PFSK-1 (cell line): ENCODE results near the gene ZNF354C.

Source experiments
- FOXP2 ChIP-seq: optimal IDR thresholded peaks from 2 replicates; pipeline ENCODE3; 2011; ENCODE audit warnings: borderline replicate concordance, control low read depth, inconsistent platforms; ENCODE audit not compliant: insufficient read depth; ENCODE audit errors: extremely low read length, extremely low read depth
- POLR2AphosphoS5 ChIP-seq: IDR thresholded peaks from 2 replicates; pipeline ENCODE4 v1.6.1; 2012; ENCODE audit warnings: low read depth, mild to moderate bottlenecking, control low read depth, low read length, moderate library complexity
- SIN3A ChIP-seq: IDR thresholded peaks from 2 replicates; pipeline ENCODE4 v1.6.1; 2012; ENCODE audit warnings: mild to moderate bottlenecking, low read length, moderate library complexity, borderline replicate concordance; ENCODE audit not compliant: insufficient read depth
- TAF1 ChIP-seq: IDR thresholded peaks from 2 replicates; pipeline ENCODE4 v1.6.1; 2012; ENCODE audit warnings: low read length, control low read depth, borderline replicate concordance; ENCODE audit not compliant: insufficient read depth
- TF ChIP-seq, protein P1 (sequence below), 2 experiments: IDR thresholded peaks; 2 replicates each; pipeline versions ENCODE4 v1.6.1 to v1.8.0; 2011 to 2012; ENCODE audit warnings: low read depth in 2 of 2, low read length in 2 of 2, control low read depth in 1 of 2, inconsistent platforms in 1 of 2, mild to moderate bottlenecking in 1 of 2, moderate library complexity in 1 of 2; ENCODE audit not compliant: insufficient read depth in 1 of 2

The ZNF354C gene

DNA sequence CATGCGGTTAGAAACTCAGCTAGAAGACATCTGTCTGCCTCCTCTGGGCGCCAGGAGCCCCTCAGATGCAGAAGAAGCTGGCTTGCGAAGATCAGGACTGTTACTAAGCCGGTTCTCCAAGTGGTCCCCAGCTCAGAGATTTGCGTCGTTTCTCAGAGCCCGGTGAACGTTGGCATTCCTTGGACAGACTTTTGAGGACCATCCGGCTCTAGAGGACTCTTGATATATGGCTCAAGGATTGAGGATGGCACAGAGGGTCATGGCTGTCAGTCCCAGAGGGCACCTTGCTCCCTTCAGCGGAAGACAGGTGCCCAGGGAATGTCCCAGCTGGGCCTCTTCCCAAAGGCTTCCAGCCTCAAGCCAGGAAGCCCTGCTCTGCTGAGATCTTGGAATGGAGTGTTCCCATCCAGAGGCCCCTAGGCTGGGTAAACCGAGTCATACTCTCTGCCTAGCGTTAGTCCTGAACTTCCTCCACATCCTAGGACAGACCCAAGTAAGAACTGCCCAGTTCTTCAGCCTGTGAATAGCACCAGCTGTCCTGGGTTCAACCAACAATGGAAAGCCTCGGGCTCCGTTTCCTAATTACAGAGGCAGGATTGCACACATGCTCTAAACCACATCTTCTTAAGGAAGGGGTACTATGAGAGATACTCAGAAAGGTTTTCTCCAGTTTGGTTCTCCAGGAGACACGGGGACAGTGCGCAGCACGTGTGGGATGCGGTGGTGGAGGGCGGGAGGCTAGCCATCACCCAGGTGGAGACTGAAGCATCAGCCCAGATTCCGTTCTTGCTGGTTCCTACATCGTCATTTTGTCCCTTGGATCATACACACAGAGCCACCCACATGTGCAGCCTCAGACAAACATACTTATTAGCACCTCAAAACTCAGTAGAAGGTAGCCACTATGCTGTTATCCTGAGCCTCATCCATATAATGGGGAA, 51.4 kb downstream of the ZNF354C start:
- TF ChIP-seq TAF1, result no peak
- TF ChIP-seq POLR2AphosphoS5, result no peak
- no peak for TF ChIP-seq SIN3A
- TF ChIP-seq FOXP2, result no peak
- TF ChIP-seq, protein P1, sequence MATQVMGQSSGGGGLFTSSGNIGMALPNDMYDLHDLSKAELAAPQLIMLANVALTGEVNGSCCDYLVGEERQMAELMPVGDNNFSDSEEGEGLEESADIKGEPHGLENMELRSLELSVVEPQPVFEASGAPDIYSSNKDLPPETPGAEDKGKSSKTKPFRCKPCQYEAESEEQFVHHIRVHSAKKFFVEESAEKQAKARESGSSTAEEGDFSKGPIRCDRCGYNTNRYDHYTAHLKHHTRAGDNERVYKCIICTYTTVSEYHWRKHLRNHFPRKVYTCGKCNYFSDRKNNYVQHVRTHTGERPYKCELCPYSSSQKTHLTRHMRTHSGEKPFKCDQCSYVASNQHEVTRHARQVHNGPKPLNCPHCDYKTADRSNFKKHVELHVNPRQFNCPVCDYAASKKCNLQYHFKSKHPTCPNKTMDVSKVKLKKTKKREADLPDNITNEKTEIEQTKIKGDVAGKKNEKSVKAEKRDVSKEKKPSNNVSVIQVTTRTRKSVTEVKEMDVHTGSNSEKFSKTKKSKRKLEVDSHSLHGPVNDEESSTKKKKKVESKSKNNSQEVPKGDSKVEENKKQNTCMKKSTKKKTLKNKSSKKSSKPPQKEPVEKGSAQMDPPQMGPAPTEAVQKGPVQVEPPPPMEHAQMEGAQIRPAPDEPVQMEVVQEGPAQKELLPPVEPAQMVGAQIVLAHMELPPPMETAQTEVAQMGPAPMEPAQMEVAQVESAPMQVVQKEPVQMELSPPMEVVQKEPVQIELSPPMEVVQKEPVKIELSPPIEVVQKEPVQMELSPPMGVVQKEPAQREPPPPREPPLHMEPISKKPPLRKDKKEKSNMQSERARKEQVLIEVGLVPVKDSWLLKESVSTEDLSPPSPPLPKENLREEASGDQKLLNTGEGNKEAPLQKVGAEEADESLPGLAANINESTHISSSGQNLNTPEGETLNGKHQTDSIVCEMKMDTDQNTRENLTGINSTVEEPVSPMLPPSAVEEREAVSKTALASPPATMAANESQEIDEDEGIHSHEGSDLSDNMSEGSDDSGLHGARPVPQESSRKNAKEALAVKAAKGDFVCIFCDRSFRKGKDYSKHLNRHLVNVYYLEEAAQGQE (IDR thresholded peaks at IDR 0.05; ENCODE audit: insufficient read depth in 1 of 2, low read depth in 2 of 2, low read length in 2 of 2), result no peak

DNA sequence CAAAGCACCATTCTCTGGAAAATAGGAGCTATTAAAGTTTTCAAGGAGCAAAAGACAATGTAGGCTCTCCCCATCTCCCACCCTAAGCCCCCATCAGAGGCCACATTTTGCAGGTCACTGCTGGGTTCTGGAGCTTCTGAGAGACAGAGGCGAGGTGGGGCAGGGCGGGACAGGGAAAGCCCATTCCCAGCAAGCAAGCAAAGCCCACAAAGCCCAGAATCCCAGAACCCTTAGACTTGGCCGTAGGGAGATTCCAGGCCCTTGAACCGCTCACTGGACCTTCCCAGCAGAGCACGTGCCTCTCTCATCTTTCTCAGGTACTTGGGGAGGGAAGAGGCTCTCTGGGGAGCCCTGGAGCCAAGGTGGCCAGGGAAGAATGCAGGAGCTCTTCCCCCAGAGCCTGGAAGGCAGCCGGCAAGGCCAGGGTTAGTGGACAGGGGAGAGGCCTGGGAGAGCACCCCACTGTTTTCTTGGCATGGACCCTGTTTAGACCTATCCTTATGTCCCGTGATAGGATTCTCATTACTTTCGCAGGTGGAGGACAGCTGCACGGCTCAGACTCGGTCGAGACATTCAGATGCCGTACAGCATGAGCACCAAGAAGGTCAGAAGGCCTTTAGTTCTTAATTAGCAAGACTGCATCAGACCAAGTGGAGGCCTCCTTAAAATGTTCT, 52.4 kb downstream of the ZNF354C start:
- TF ChIP-seq SIN3A (no peak), FOXP2 (no peak), TAF1 (no peak), POLR2AphosphoS5 (no peak)
- TF ChIP-seq, protein P1 (IDR thresholded peaks at IDR 0.05; ENCODE audit: insufficient read depth in 1 of 2, low read depth in 2 of 2, low read length in 2 of 2), result no peak

DNA sequence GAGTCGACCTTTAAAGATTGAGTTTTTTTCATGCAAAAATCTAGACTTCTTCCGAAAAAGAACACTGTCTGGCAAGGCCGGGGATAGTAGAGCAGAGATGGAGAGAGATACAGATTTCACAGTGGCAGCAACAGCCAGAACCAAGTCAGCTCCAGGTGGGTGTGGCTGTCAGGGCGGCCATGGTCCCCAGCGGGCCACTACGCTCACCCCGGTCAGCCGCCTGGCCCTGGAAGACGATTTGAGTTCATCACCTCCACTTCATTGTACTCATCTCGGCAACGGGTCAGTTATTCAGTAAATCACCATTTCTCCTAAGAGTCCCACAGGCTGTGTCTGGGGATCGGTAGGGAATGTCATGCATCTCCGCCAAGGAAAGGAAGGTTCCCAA, 53.0 kb downstream of the ZNF354C start:
- TF ChIP-seq SIN3A (no peak), FOXP2 (no peak), TAF1 (no peak), POLR2AphosphoS5 (no peak)
- TF ChIP-seq, protein P1 (IDR thresholded peaks at IDR 0.05; ENCODE audit: insufficient read depth in 1 of 2, low read depth in 2 of 2, low read length in 2 of 2), result no peak

DNA sequence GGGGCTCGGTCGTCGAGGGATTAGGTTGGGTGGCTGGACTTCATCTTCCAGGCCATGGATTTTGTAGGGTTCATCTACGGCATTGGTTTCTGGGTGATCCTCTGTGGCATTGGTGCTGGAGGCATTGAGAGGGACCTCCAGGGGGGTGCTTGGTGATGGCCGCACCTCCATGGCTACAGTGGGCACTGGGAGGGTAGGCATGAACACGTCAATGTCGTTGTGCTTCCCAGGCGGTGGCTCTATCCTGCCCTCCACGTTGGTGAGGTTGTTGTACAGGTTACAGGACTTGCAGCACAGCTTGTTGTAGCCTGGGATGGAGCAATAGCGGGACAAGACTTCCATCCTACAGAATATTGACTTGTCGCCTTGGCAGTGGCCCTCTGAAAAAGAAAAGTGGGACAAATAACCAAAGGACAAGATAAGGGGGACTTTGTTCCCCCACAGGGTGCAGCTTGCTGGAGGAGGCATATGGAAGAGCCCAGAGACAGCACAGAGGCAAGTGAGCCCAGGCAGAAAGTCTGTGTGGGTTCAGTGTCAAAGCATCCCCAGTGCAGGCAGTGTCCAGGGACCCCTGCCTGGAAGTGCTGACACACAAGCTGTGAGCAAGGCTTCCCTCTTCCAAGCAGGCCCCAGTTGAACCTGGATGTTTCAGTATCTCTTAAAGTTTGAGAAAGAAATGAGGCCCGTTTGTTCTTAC, 53.9 kb downstream of the ZNF354C start:
- no peak for TF ChIP-seq SIN3A
- no peak for TF ChIP-seq POLR2AphosphoS5
- TF ChIP-seq TAF1, result no peak
- TF ChIP-seq, protein P1 (IDR thresholded peaks at IDR 0.05; ENCODE audit: insufficient read depth in 1 of 2, low read depth in 2 of 2, low read length in 2 of 2), result no peak
- no peak for TF ChIP-seq FOXP2
